ENCODE data around the gene DNAJC5.
"Not testable (repeated sequence)": the region's sequence is repeated elsewhere in the genome, so short reads cannot be mapped to it uniquely, and the experiment has no call there.

Gene DNAJC5

DNA sequence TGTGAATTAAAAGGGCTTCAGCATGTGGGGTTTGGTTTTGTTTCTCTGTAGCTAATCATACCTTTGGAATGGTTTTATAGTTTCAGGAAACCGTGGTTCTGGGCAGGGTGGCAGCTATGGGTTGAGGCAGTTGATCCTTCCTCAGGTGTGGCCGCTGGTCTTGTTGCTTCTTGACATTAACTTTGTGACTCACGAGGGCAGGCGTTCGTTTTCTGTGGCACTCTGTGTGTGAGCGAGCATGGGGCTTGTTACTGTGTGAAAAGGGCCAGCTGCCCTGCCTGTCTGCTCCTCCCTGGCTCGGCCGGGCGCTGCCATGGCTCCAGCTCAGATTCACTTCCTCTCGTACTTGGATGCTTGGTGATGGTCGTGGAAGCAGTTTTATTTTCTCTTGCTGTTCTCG, 16.2 kb downstream of the DNAJC5 start:
- DNase-seq (ENCODE audit: low spot score): no peak

DNA sequence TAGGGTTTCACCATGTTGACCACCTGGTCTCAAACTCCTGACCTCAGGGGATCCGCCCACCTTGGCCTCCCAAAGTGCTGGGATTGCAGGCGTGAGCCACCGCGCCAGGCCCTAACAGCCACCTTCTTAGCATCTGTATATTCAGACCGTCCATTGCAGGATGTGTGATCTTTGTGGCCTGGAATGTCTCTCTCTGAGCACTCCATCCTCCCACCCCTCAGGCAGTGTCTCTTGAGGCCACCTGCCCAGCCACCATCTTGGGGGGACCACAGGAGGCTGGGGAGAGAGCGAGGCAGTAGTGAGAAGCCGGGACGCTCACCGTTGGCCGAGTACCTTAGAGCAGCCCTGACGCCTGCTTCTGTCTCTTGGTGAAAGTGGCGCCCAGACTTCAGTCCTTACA, 18.8 kb downstream of the DNAJC5 start:
- DNase-seq (ENCODE audit: low spot score): no peak

DNA sequence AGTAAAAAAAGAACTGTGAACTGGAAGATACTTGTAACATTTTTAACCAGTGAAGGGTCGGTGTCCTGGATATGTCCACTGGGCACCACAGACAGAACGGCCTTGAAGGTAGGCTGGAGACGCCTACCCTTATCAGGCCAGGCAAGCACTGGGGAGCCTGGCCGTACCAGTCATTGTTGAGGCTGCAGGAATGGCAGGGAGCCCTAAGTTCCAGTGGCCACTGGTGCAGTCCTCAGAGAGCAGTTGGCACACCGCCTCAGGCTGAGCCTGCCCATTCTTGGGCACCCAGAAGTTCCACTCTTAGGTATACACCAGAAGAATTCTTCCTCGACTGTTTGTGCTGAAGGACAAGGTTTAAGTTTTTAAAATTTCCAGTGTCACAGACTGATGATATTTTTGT, 20.5 kb downstream of the DNAJC5 start:
- no peak for DNase-seq (ENCODE audit: low spot score)

DNA sequence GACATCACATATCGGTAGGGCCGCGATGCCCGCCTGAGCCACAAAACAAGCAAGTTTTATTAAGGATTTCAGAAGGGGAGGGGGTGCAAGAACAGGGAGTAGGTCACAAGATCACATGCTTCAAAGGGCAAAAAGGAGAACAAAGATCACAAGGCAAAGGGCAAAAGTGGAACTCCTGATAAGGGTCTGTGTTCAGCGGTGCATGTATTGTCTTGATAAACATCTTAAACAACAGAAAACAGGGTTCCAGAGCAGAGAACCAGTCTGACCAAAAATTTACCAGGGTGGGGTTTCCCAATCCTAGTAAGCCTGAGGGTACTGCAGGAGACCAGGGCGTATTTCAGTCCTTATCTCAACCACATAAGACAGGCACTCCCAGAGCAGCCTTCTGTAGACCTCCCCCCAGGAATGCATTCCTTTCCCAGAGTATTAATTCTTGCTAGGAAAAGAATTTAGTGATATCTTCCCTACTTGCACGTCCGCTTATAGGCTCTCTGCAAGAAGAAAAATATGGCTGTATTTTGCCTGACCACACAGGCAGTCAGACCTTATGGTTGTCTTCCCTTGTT, 21.5 kb downstream of the DNAJC5 start:
- not testable (repeated sequence) for DNase-seq (ENCODE audit: low spot score)

DNA sequence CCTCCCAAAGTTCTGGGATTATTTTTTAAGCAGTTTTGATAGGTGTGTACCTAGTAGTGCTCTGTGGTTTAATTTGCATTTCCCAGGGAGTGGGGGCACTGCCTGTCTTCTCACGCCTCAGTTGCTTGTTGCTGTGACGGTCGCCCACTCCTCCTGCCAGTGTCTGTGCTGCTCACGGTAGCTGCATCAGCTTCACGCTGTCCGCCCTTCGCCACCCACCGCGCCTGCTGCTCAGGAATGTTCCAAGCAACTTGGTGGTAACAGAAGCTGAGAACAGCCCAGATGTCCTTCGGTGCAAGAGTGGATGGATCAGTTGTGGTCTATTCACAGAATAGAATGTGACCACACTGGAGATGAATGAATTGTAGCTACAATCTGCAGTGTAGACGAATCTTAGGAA, 22.9 kb downstream of the DNAJC5 start:
- DNase-seq (ENCODE audit: low spot score): no peak

DNA sequence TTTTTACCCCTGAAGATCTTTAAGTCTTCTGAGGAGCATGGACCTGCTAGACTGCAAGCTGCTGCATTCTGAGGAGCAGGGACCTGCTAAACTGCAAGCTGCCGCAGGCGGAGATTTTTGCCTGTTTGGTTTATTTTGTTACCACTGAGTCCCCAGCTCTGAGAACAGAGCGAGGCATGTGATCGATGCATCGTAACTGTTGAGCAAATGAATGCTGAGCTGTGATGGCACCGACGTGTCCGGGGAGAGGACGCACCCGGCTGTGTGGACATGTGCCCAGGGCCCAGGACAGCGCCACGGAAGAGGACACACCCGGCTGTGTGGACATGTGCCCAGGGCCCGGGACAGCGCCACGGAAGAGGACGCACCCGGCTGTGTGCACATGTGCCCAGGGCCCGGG, 24.2 kb downstream of the DNAJC5 start:
- no peak for DNase-seq (ENCODE audit: low spot score)

DNA sequence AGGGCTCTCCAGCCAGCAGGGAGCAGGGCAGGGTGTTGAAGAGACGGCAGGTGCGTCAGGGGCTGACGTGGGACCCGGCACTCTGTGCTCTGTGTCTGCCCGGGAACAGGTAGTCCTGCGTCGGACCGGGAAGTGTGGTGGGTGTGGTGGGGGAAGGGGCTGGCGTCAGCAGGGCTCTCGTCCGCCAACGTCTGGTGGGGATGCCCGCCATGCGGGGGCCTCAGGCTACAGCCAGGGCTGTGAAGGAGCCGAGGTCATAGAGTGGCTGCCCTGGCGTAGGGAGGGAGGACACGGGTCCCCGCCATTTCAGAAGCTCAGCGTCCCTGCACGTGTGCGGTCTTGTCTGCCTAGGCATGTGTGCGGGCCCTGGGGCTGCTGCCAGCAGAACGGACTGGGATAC, 25.3 kb downstream of the DNAJC5 start:
- DNase-seq (ENCODE audit: low spot score): no peak

DNA sequence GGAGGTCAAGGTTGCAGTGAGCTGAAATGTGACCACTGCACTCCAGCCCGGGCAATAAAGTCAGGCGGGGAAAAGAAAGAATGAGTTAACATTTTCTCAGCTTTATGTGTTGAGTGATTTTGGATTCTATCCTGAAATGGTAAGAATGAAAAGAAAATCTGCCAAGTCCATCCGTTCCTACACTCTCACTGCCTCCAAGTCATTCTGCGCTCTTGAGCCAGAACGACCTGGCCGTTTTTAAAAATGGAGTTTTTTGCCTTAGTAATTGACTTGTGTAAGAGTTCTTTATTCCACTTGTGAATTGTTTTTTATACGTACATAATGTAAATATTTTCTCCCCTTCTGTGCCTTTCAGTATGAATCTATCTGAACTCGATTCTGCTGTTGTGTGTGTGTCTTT, 28.7 kb downstream of the DNAJC5 start:
- DNase-seq (ENCODE audit: low spot score): no peak

DNA sequence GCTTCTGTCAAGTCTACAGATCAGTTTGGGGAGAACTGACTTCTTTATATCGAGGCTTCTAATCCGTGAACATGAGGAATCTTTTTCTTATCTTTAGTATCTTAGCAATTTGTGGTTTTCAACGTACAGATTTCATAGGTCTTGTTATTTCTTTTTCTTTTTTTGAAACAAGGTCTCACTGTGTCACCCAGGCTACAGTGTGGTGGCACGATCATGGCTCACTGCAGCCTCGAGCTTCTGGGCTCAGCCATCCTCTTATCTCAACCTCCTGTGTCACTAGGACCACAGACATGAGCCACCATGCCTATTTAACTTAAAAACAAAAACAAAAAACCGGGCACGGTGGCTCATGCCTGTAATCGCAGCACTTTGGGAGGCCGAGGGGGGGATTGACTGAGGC, 29.3 kb downstream of the DNAJC5 start:
- no peak for DNase-seq (ENCODE audit: low spot score)

DNA sequence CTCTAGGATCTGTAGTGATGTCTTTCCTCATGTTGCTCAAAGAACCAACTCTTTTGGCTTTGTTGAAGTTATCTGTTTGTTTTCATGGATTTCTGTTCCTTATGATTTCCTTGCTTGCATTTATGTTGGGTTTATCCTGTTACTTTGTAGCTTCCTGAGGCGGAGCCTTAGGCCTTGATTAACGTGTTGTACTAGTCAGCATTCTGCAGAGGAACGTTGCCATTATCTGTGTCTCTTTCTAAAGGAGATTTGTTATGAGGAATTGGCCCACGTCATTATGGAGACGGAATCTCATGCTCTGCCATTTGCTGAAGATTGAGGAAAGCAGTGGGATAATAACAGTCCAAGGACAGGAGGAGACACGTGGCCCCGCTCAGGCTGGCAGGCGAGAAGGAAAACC, 31.4 kb downstream of the DNAJC5 start:
- no peak for DNase-seq (ENCODE audit: low spot score)

DNA sequence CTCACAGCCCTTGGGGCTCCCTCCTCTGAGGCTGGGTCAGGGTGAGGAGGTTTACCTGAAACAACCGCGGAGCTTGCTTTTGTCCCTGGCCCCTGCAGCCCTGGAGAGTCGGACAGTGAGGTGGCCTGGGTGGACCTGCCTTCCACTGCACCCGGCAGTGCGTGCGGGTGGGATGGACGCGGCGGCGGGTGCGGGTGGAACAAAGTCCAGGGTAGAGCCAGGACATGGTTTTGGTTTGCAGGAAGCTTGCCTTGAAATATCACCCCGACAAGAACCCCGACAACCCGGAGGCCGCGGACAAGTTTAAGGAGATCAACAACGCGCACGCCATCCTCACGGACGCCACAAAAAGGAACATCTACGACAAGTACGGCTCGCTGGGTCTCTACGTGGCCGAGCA, 34.1 kb downstream of the DNAJC5 start:
- DNase-seq (ENCODE audit: low spot score): no peak

DNA sequence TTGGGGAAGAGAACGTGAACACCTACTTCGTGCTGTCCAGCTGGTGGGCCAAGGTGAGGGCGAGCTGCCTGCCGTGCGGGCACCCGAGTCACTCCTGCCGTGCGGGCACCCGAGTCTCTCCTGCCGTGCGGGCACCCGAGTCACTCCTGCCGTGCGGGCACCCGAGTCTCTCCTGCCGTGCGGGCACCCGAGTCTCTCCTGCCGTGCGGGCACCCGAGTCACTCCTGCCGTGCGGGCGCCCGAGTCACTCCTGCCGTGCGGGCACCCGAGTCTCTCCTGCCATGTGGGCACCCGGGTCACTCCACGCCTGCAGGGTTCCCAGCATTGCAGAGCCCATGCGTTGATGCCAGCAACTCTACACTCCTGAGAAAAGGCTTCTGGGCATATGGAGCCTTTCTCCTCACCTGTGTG, 34.6 kb downstream of the DNAJC5 start:
- DNase-seq (ENCODE audit: low spot score): not testable (repeated sequence)

DNA sequence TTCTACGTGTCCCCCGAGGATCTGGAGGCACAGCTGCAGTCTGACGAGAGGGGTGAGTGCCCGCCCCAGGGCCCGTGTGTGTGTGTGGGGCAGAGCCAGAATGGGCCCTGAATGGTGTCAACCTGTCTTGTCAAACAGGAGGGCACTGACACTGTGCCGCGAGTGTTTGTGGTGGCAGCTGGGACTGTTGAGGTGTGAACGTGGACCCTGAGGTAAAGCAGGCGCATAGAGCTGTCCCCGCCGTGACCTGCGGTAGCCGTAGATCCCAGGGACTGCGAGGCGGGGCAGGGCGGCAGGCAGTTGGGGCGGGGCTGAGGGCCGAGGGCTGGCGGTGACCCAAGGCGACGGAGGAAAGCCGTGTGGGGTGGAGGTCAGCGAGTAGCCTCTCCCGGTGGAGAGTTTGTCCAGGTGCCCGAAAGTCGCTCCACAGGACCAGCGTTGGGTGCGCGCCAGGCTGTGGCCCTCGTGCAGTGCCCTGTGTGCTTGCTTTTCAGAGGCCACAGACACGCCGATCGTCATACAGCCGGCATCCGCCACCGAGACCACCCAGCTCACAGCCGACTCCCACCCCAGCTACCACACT, 36.1 kb downstream of the DNAJC5 start:
- DNase-seq (ENCODE audit: low spot score): no peak

DNA sequence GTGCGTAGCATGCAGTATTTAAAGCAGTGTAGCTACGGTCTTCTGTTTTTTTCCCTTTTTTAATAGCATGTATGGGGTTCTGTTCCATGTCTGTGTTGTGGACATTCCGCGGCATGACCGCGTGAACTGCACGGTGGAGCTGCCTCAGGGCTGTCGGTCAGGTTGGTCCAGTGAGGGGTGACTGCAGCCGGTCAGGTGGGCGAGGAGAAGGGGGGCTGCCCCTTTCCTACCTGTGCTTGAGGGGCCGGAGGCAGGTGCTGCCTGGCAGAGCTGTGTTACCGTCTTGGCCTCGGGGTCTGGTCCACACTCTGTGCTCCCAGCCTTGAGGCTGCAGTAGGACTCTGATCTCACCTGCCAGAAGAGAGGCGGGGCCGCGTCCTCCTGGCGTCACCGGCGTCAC, 36.8 kb downstream of the DNAJC5 start:
- DNase-seq (ENCODE audit: low spot score): no peak

DNA sequence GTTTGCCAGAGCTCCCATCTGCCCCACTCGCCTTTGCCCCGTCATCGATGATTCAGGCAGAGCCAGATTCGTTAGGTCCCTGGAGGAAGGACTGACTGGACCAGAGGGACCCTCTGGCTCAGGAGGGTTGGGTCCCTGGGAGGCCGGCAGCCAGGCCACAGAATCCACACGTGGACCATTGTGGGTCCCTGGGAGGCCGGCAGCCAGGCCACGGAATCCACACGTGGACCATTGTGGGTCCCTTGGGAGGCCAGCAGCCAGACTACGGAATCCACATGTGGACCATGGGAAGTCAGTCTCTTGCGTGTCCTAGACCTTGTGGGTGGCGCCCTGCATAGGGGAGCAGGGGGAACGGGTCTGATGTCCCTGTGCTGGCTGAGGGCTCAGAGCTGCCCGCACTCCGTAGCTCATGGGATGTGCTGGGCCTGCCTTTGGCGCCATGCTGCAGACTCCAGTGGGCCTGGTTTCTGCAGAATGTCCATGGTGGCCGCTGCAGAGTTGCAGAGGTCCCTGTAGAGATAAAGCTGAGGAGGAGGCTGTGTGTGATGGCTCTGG, 37.8 kb downstream of the DNAJC5 start:
- no peak for DNase-seq (ENCODE audit: low spot score)

DNA sequence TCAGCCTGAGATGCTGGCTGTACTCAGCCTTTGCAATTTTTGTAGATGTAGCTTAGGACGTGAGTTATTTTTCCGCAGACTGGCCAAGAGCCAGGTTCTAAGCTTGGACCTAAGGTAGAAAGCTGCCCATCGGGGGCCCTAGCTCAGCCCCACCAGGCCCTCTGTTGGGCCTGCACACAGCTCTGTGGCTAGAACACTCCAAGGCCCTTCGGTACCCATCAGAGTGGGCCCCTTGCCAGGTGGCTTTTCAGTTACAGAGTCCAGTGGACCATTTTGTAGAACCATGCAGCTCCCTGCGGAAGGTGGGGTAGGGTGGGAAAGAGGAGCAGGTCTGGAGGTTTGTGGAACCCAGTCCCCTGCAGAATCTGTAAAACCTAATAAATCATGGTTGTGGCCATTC, 38.7 kb downstream of the DNAJC5 start:
- DNase-seq (ENCODE audit: low spot score): no peak

DNA sequence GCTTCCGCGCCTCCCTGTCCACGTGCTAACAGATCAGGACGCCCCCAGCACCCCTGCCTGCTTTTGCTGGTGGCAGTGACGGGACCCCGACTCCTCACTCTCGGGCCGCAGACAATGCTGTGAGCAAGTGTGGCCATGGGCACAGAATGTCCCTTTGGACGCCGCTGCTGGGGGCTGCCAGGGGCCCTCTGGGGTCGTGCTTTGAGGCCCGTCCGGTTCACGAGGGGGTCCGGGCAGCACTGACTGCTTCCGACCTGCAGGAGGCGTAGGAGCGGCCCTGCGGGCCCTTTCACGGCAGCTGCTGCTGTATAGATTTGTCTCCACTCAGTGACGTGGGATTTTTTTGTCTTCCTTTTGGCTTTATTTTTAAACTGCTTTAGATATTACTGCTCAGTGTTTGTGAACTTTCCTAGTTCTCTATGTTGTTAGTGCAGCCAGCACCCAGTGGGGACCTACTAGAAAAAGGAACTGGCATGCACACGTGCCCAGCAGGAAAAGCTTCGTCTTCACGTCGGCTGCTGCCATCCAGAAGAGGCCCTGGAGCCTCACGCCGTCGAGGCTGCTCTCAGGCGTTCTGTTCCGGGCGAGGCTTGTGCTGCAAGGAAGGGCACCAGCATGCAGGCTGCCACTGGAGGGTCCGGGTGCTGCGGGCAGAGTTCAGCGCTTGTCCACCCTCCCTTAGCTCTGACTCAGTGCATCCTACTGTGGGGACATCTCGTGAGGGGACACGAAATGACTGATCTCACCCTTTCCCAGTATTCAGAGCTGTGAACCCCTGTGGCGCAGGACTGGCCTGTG, 39.5 kb downstream of the DNAJC5 start:
- DNase-seq (ENCODE audit: low spot score): no peak

DNA sequence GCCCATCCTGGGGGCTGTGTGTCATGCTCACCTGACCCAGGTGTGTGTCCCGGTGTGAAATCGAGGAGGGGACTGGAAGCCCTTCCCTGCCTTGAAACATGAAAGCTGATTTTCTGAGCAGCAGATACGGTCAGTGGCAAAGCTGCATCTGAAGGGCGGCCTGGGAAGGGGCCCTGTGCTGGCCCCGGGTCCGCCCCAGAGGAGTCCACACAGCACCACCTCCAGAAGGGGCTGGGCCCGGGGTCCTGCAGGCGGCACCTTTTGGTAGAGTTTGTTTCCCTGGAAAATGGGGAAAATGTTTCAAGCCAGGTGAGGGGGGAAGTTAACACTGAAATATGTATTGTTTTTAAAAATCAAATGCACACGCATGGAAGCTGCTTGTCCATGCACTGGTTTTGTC, 40.5 kb downstream of the DNAJC5 start:
- DNase-seq (ENCODE audit: low spot score): no peak

DNA sequence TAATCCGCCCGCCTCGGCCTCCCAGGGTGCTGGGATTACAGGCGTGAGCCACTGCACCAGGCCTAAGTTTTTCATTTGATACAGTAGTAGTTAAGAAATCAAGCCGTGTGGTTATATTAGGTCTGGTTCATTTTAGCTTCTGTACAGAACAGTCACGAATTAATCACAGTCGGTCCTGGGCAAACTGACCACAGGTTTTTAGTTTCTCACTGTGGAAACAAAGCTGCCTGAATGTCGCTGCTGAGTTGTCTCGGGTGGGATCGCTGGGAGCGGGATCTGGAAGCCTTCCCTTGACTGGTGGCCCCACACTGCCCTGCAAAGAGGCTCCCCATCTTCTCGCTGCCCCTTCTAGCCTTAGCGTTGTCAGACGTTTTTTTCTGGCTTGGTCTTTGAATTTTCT, 42.7 kb downstream of the DNAJC5 start:
- no peak for DNase-seq (ENCODE audit: low spot score)

DNA sequence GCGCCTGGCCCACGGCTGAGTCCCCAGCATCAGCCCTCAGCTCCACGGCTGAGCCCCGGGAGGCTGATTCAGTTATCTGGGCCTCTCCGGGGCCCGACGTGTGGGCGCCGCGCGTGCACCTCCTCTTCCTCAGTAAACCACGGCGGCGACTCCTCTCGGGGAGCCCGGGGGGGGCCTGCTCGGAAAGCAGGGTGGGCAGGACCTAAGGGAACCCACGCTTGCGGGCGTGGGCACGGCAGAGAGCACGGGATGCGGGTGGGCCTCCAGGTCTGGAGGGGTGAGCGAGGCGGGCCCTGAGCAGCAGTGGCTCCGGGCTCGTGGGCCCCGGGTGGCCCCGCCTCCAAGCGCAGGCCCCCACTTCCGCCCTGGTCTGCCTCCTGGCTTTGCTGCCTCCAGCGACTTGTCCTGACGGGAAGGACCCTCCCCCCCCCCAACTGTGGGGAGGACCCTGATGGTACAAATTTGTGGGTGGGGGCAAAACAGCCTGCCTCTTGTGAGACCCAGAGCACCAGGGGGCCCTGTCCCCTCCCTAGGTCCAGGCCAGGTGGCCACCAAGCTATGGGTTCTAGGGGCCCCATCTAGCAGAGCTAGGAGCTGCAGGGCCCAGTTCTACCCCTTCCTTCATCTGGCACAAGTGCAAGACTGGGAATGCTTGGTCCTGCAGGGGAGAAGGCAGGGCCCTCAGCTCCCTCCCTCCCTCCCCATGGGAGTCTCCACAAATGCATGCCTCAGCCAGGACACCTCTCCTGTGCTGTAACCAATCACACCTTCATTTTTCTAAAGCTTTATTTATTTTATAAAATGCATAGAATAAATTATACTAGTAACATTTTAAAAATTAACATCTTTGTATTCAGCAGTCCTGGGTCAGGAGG, 44.4 kb downstream of the DNAJC5 start:
- no peak for DNase-seq (ENCODE audit: low spot score)

DNA sequence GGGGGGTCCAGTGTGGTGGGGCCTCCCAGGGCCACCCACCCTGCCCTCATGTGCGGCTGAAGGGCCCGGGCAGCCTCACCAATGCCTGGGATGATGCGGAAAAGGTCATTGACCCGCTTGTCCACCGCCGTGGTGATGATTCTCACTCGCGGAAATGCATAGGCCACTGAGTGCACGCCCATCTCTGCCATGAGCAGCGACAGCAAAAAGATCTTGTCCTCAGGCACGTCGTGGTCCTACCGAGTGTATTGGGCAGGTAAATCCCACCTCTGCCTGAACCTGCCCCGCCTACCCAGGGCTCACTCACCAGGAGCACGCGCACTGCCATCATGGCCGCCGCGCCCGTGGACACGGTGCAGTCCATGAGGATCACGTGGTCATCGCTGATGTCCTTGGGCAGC, 45.1 kb downstream of the DNAJC5 start:
- DNase-seq (ENCODE audit: low spot score): no peak

DNA sequence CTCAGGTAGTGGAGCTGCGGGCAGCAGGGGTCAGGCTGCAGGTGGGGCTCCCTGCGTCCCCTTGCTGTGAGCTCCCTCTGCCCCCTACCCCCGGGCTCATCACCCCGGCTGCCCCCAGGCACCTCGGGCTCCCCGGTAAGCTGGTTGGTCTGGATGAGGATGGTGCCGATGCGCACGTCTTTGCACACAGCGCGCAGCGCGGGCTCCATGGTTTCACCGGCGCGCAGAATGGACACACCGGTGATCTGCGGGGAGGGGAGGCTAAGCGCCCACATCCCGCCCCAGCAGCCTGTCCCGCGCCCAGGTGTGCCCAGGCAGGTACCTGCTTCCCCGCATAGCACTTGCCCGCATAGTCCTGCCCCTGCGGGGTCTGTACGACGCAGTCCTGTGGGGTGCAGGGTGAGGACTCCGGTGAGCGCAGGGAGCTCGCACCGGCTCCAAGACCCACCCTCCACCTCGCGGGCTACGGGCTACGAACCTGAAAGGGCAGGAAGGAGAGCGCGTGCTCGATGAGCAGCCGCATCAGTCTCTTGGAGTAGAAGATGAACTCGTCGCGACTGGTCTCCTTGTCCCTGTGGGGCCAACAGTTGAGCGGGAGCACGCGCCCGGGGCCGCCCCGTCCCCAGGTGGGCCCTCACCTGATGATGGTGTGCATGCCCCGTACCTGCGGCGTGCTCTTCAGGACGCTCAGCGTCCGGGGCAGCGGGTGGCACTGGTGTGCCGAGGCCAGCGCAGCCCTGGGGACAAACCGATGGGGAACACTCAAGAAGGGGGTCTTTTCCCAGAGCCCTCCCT, 45.7 kb downstream of the DNAJC5 start:
- DNase-seq (ENCODE audit: low spot score): no peak

Measured in hepatic stellate cell (primary cell).